Psoas muscle (tissue), 8 donors: Measurements from ENCODE around the gene SIRPA. TPM values are rescaled to one million over a fixed set of nuclear protein-coding genes. Genes with fewer than 3 reads are reported as not detected.
"Not testable (repeated sequence)": the region's sequence is repeated elsewhere in the genome, so short reads cannot be mapped to it uniquely, and the experiment has no call there.

Experiments
- ATAC-seq, 4 donors: fragments of 200-7000 bp; cut with Tn5 transposase; one replicate each; pipeline ENCODE4 v1.9.1; 2020; ENCODE audit warnings: moderate library complexity in 3 of 4, mild to moderate bottlenecking in 2 of 4
- DNase-seq, 2 donors: peaks; one replicate each; pipeline ENCODE4 v3.0.0-alpha.2; 2020
- H3K27ac ChIP-seq: fragments of 200-600 bp; one replicate; pipeline ENCODE4 v1.8.0; 2022
- H3K27me3 ChIP-seq, 3 donors: fragments of 200-600 bp in 1 of 3; one replicate each; pipeline versions ENCODE4 v1.6.1 to v1.8.0; 2013 to 2022; ENCODE audit warnings: low read length in 2 of 3, mild to moderate bottlenecking in 2 of 3, moderate library complexity in 1 of 3; ENCODE audit not compliant: insufficient read depth in 3 of 3
- H3K36me3 ChIP-seq, 2 donors: fragments of 200-600 bp in 1 of 2; one replicate each; pipeline versions ENCODE4 v1.6.1 to v1.8.0; 2013 to 2022; ENCODE audit warnings: low read depth in 1 of 2, mild to moderate bottlenecking in 1 of 2, moderate library complexity in 1 of 2; ENCODE audit not compliant: insufficient read depth in 1 of 2
- H3K4me1 ChIP-seq: fragments of 200-600 bp; one replicate; pipeline ENCODE4 v1.8.0; 2022
- H3K4me3 ChIP-seq: fragments of 200-600 bp; one replicate; pipeline ENCODE4 v1.8.0; 2022; ENCODE audit warnings: mild to moderate bottlenecking
- H3K9me3 ChIP-seq: fragments of 200-600 bp; one replicate; pipeline ENCODE4 v1.8.0; 2022
- CTCF ChIP-seq: fragments of 200-600 bp; IDR thresholded peaks from one replicate; pipeline ENCODE4 v1.8.0; 2022; ENCODE audit warnings: antibody characterized with exemption
- WGBS, 3 donors: extraction: QIAGEN DNeasy Blood & Tissue Kit; methylation state at CpG; one replicate each; pipeline versions ENCODE4 v1.1.6 to v1.1.7; 2013; 5-methylcytosine and 5-hydroxymethylcytosine counted together
- intact Hi-C, 2 donors: fragments of 100-400 bp; cut with DNase I; formaldehyde crosslinking; loops; one replicate each; pipeline versions ENCODE4 v1.11.0 to v1.14.2; 2022
- polyA plus RNA-seq, 3 donors: library from polyadenylated mRNA; stranded (reverse); fragments of 200-250 nt; gene quantifications; one replicate each; pipeline ENCODE4 v1.2.3, GENCODE V29; 2013
- total RNA-seq, 4 donors: library from RNA; stranded (reverse); fragmentation: NEBNext Ultra II Directional in 2 of 4; extraction: Animal tissue kit (Norgen Biotek cat#: 25700) in 2 of 4; gene quantifications; one replicate each; pipeline versions ENCODE4 v1.2.1 to v1.2.4, GENCODE V29; 2021 to 2023
- donor health status: healthy with polysubstance abuse.
- donor health status: DM: no; HTN: no; CAD: no; lungs with moderate emphysema.
- donor health status: Bipolar disorder and iron deficiency.
- donor health status: healthy.
- donor health status: DM: yes; HTN: yes; CAD: no.
- donor health status: DM: no; HTN: no; CAD: no.
- donor health status: DM: no; HTN: no; CAD: no.
- donor health status: DM: yes; HTN: yes; CAD: no.

SIRPA gene
- total and polyA plus RNA-seq, 7 donors, result 6.2 to 42.9 (median 15.3) TPM

- WGBS, 3 donors, result 82 to 94% (median 90%) methylated on average over 12 of the region's 12 CpGs
- no peaks in the 10 kb centered on the region for H3K4me1 ChIP-seq
- no peak for TF ChIP-seq CTCF
- H3K36me3 ChIP-seq, result peaks cover 0 to 77% of the 10 kb centered on the region in 2 donors
- intact Hi-C loops, result no loop called here
- H3K9me3 ChIP-seq, result no peaks in the 10 kb centered on the region
- no peaks in the 10 kb centered on the region for H3K27me3 ChIP-seq
- H3K27ac ChIP-seq, result no peak overlapping the region
- ATAC-seq (no peak), DNase-seq (no peak)
- no peak overlapping the region for H3K4me3 ChIP-seq
Measured at GRCh38 chr20:1918491-1919165, 23.4 kb downstream of the SIRPA start.

GRCh38 chr20:1920252-1920651 is 25.0 kb downstream of the SIRPA start:
- Histone ChIP-seq H3K4me1 (no peaks in the 10 kb centered on the region), H3K27me3 (no peaks in the 10 kb centered on the region), H3K27ac (no peak overlapping the region), H3K4me3 (no peak overlapping the region), H3K36me3 (peaks cover 0 to 74% of the 10 kb centered on the region in 2 donors), H3K9me3 (no peaks in the 10 kb centered on the region)
- ATAC-seq (no peak), DNase-seq (no peak)
- no peak for TF ChIP-seq CTCF
- WGBS, 3 donors, result 79 to 86% (median 80%) methylated on average over 8 of the region's 8 CpGs
- intact Hi-C loops, result no loop called here

GRCh38 chr20:1920826-1921225 is 25.6 kb downstream of the SIRPA start:
- TF ChIP-seq CTCF, result no peak
- H3K4me3 ChIP-seq, result no peak overlapping the region
- H3K9me3 ChIP-seq, result no peaks in the 10 kb centered on the region
- DNase-seq, result no peak
- no peaks in the 10 kb centered on the region for H3K27me3 ChIP-seq
- no peak for ATAC-seq
- intact Hi-C loops, result no loop called here
- H3K4me1 ChIP-seq, result no peaks in the 10 kb centered on the region
- peaks cover 0 to 74% of the 10 kb centered on the region in 2 donors for H3K36me3 ChIP-seq
- 70 to 82% (median 74%) methylated on average over 6 of the region's 6 CpGs for WGBS, 3 donors
- H3K27ac ChIP-seq, result no peak overlapping the region

GRCh38 chr20:1921985-1922384 is 26.8 kb downstream of the SIRPA start:
- not testable (repeated sequence) for DNase-seq
- peaks cover 0 to 65% of the 10 kb centered on the region in 2 donors for H3K36me3 ChIP-seq

GRCh38 chr20:1922786-1923185 is 27.6 kb downstream of the SIRPA start:
- DNase-seq (no peak), ATAC-seq (no peak)
- intact Hi-C loops, result no loop called here
- no peak overlapping the region for H3K4me3 ChIP-seq
- peaks cover 0 to 62% of the 10 kb centered on the region in 2 donors for H3K36me3 ChIP-seq
- H3K27ac ChIP-seq, result no peak overlapping the region
- TF ChIP-seq CTCF, result no peak
- H3K9me3 ChIP-seq, result no peaks in the 10 kb centered on the region
- no peaks in the 10 kb centered on the region for H3K4me1 ChIP-seq
- H3K27me3 ChIP-seq, result no peaks in the 10 kb centered on the region

More at GRCh38 chr20:1921985-1922384, 26.8 kb downstream of the SIRPA start:
- H3K27ac ChIP-seq, intact Hi-C loops, H3K9me3 ChIP-seq, H3K4me3 ChIP-seq, ATAC-seq, H3K27me3 ChIP-seq, H3K4me1 ChIP-seq: not testable (repeated sequence)
- WGBS, 3 donors, result 75 to 88% (median 78%) methylated on average over 3 to 4 of the region's 4 CpGs
